Skeletal muscle tissue (tissue), 4 donors: Measurements from ENCODE around the gene POM121. TPM values are rescaled to one million over a fixed set of nuclear protein-coding genes. Genes with fewer than 3 reads are reported as not detected.
A peak's percentile ranks its signal among the peaks of the same experiment; 100 is the strongest.
"Not testable (repeated sequence)": the region's sequence is repeated elsewhere in the genome, so short reads cannot be mapped to it uniquely, and the experiment has no call there.

ENCODE experiments used
- H3K27ac ChIP-seq: one replicate; pipeline ENCODE4 v1.7.0; 2013; ENCODE audit warnings: mild to moderate bottlenecking, low read depth, low read length, inconsistent platforms
- H3K27me3 ChIP-seq, 3 donors: one replicate each; pipeline ENCODE4 v1.7.0; 2013; ENCODE audit warnings: low read length in 3 of 3; ENCODE audit not compliant: control insufficient read depth in 3 of 3, insufficient read depth in 3 of 3
- H3K36me3 ChIP-seq, 3 donors: one replicate each; pipeline ENCODE4 v1.7.0; 2013; ENCODE audit warnings: low read length in 3 of 3; ENCODE audit not compliant: control insufficient read depth in 3 of 3, insufficient read depth in 3 of 3
- H3K4me1 ChIP-seq, 3 donors: one replicate each; pipeline ENCODE4 v1.7.0; 2013; ENCODE audit warnings: low read length in 3 of 3, mild to moderate bottlenecking in 3 of 3; ENCODE audit not compliant: control insufficient read depth in 3 of 3, insufficient read depth in 3 of 3
- H3K4me3 ChIP-seq, 3 donors: one replicate each; pipeline ENCODE4 v1.7.0; 2013; ENCODE audit warnings: low read length in 3 of 3
- H3K9ac ChIP-seq, 3 donors: one replicate each; pipeline ENCODE4 v1.7.0; 2013; ENCODE audit warnings: low read length in 3 of 3, mild to moderate bottlenecking in 3 of 3, moderate library complexity in 2 of 3, low read depth in 1 of 3
- H3K9me3 ChIP-seq, 3 donors: one replicate each; pipeline ENCODE4 v1.7.0; 2013; ENCODE audit warnings: low read length in 3 of 3; ENCODE audit not compliant: control insufficient read depth in 3 of 3
- total RNA-seq: library from RNA; depleted of rRNA; stranded (reverse); fragments of >200 nt; gene quantifications from one replicate; pipeline ENCODE4 v1.2.3, GENCODE V29; 2014
- donor health status: Osteomylitis.

POM121 gene
- total RNA-seq, 1 donor from 2014 or later = 6.3 TPM

DNA sequence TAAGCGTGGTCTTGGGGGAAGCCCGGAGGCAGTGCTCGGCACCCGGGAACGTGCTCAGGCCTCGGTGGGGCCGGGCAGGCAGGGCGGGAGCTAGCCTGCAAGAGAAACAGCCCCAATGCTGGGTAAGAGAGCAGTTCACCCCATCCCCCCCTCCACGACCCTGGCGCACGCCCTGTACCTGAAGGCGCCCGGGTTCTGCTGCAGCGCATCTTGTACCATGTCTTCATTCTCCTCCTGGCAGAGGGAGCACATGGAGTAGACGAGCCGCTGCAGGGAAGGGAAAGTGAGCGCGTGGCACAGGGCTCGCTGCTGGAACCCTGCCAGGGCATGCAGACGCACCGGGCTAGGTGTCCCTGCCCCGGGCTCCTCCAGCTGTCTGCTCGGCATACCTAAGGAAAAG is 23.8 kb downstream of the POM121 start:
- not testable (repeated sequence) for H3K27ac ChIP-seq, H3K4me3 ChIP-seq

GRCh38 chr7:72949276-72949675 is 24.4 kb downstream of the POM121 start:
- not testable (repeated sequence) for H3K27ac ChIP-seq, H3K9me3 ChIP-seq, H3K27me3 ChIP-seq, H3K4me1 ChIP-seq, H3K4me3 ChIP-seq, H3K36me3 ChIP-seq
- H3K9ac ChIP-seq = peak overlapping the region in 1 of 3 donors; percentile 33

More for the DNA sequence above, 23.8 kb downstream of the POM121 start:
- not testable (repeated sequence) for H3K4me1 ChIP-seq, H3K36me3 ChIP-seq, H3K27me3 ChIP-seq, H3K9ac ChIP-seq, H3K9me3 ChIP-seq

DNA sequence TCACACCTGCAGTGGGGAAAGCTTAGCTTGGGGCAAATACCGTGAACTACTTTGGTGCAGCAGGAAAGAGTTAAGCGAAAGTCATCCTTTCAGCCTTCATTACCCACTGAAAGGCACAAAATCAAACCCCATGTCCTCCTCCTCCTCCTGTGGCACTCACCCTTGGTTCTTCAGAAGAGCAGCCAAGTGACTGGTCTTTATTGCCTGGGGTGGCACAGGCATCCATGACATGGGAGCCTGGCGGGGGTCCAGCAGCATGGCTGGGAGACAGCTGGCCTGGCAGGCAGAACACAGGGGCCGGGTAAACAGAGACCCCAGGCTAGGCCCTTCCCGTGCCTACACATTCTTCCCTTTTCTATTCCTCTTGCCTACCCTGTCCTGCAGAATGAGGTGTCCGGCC is 24.8 kb downstream of the POM121 start:
- not testable (repeated sequence) for H3K36me3 ChIP-seq, H3K4me1 ChIP-seq, H3K9ac ChIP-seq, H3K9me3 ChIP-seq, H3K27me3 ChIP-seq, H3K27ac ChIP-seq, H3K4me3 ChIP-seq

GRCh38 chr7:72950432-72950831 is 25.5 kb downstream of the POM121 start:
- not testable (repeated sequence) for H3K4me1 ChIP-seq, H3K4me3 ChIP-seq, H3K9ac ChIP-seq, H3K9me3 ChIP-seq, H3K27me3 ChIP-seq, H3K36me3 ChIP-seq, H3K27ac ChIP-seq

GRCh38 chr7:72953901-72954562 is 29.1 kb downstream of the POM121 start:
- H3K27ac ChIP-seq, H3K4me1 ChIP-seq, H3K36me3 ChIP-seq, H3K9ac ChIP-seq, H3K4me3 ChIP-seq, H3K9me3 ChIP-seq, H3K27me3 ChIP-seq: not testable (repeated sequence)

DNA sequence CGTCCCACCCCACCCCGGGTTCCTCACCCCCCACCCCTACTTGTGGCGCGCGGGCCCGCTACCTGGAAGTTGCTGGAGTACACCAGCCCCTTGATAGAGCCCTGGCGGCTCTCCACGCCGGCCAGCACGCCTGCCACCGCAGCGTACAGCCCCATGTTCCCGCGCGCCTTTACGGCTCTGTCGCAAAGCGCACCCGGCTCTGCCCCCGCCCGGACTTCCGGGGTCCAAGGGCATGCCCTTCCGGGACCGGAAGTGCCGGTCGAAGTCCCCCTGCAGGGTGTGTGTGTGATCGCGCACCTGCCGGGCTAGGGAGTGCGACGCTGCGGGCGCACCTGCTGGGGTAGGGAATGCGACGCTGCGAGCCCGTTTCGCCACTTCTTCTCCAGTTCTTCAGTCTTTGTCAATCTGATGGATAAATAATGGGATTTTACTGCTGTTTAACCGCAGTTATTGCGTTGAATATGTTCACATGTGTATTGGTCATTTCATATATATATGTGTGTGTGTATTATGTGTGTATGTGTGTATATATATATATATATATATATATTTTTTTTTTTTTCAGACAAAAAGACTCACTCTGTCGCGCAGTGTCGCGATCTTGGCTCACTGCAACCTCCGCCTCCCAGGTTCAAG is 29.8 kb downstream of the POM121 start:
- not testable (repeated sequence) for H3K4me1 ChIP-seq, H3K9ac ChIP-seq, H3K9me3 ChIP-seq, H3K27ac ChIP-seq, H3K36me3 ChIP-seq, H3K27me3 ChIP-seq
- H3K4me3 ChIP-seq = peak overlapping the region in 1 of 3 donors; percentile 52

DNA sequence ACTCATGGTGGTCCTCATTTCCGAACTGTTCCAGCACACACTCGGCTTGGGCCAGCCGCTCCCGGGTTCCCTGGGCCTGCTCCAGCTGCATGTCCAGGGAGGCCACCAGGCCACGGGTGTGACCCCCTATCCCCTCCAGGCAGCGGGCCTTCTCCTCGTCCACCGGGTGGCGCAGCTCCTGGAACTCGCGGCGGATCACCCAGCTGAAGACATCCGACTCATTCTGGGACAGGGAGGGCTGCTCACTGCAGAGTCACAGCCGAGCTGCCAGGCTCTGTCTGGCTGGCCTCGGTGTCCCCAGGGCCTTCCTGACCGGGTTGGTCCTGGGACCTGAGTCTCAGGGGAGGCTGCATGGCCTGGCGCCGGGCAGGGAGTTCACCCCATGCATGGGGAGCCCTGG is 35.1 kb downstream of the POM121 start:
- not testable (repeated sequence) for H3K27ac ChIP-seq, H3K4me1 ChIP-seq, H3K36me3 ChIP-seq, H3K4me3 ChIP-seq, H3K9me3 ChIP-seq, H3K27me3 ChIP-seq, H3K9ac ChIP-seq

GRCh38 chr7:72960626-72961345 is 35.9 kb downstream of the POM121 start:
- not testable (repeated sequence) for H3K27ac ChIP-seq, H3K9ac ChIP-seq, H3K4me3 ChIP-seq, H3K27me3 ChIP-seq, H3K36me3 ChIP-seq, H3K4me1 ChIP-seq, H3K9me3 ChIP-seq

GRCh38 chr7:72961346-72961650 is 36.4 kb downstream of the POM121 start:
- H3K36me3 ChIP-seq, H3K9ac ChIP-seq, H3K4me1 ChIP-seq, H3K4me3 ChIP-seq, H3K9me3 ChIP-seq, H3K27ac ChIP-seq, H3K27me3 ChIP-seq: not testable (repeated sequence)

- H3K9me3 ChIP-seq, H3K27me3 ChIP-seq, H3K4me1 ChIP-seq, H3K4me3 ChIP-seq, H3K27ac ChIP-seq, H3K9ac ChIP-seq, H3K36me3 ChIP-seq: not testable (repeated sequence)
Measured at GRCh38 chr7:72963056-72963455, 38.2 kb downstream of the POM121 start.
